ENCODE data around the gene FAM131A.
"Not testable (repeated sequence)": the region's sequence is repeated elsewhere in the genome, so short reads cannot be mapped to it uniquely, and the experiment has no call there.

FAM131A gene

GRCh38 chr3:184317201-184317600 is 20.2 kb upstream of the FAM131A start:
- no peak for DNase-seq (ENCODE audit: low spot score)

GRCh38 chr3:184320104-184320445 is 17.3 kb upstream of the FAM131A start:
- no peak for DNase-seq (ENCODE audit: low spot score)

GRCh38 chr3:184321666-184322065 is 15.7 kb upstream of the FAM131A start:
- DNase-seq (ENCODE audit: low spot score): no peak

- DNase-seq (ENCODE audit: low spot score): no peak
These were observed 14.5 kb upstream of the FAM131A start for GRCh38 chr3:184322731-184323487.

GRCh38 chr3:184323696-184324095 is 13.7 kb upstream of the FAM131A start:
- no peak for DNase-seq (ENCODE audit: low spot score)

- DNase-seq (ENCODE audit: low spot score): no peak
These were observed 12.1 kb upstream of the FAM131A start for GRCh38 chr3:184325269-184325668.

- DNase-seq (ENCODE audit: low spot score): no peak
These were observed 11.6 kb upstream of the FAM131A start for GRCh38 chr3:184325715-184326369.

GRCh38 chr3:184327171-184327570 is 10.2 kb upstream of the FAM131A start:
- DNase-seq (ENCODE audit: low spot score): no peak

GRCh38 chr3:184328516-184328915 is 8.9 kb upstream of the FAM131A start:
- no peak for DNase-seq (ENCODE audit: low spot score)

- DNase-seq (ENCODE audit: low spot score): no peak
These were observed 4.9 kb upstream of the FAM131A start for GRCh38 chr3:184332370-184333090.

- DNase-seq (ENCODE audit: low spot score): no peak
These were observed 4.2 kb upstream of the FAM131A start for GRCh38 chr3:184333190-184333589.

- no peak for DNase-seq (ENCODE audit: low spot score)
These were observed 3.7 kb upstream of the FAM131A start for GRCh38 chr3:184333700-184334099.

- no peak for DNase-seq (ENCODE audit: low spot score)
These were observed 2.8 kb upstream of the FAM131A start for GRCh38 chr3:184334470-184335158.

- DNase-seq (ENCODE audit: low spot score): no peak
These were observed 2.1 kb upstream of the FAM131A start for GRCh38 chr3:184335291-184335660.

GRCh38 chr3:184335661-184336546 is 1.5 kb upstream of the FAM131A start:
- peak; percentile 95 for DNase-seq (ENCODE audit: low spot score)

- peak; percentile 61 for DNase-seq (ENCODE audit: low spot score)
These were observed 627 bp upstream of the FAM131A start for GRCh38 chr3:184336547-184337398.

GRCh38 chr3:184337981-184338380 is 581 bp downstream of the FAM131A start:
- no peak for DNase-seq (ENCODE audit: low spot score)

GRCh38 chr3:184338511-184338945 is 1.1 kb downstream of the FAM131A start:
- peak; percentile 92 for DNase-seq (ENCODE audit: low spot score)

- no peak for DNase-seq (ENCODE audit: low spot score)
These were observed 1.6 kb downstream of the FAM131A start for GRCh38 chr3:184339001-184339400.

- DNase-seq (ENCODE audit: low spot score): not testable (repeated sequence)
These were observed 2.2 kb downstream of the FAM131A start for GRCh38 chr3:184339451-184340135.
